Heart left ventricle (tissue), 16 donors: ENCODE measurements around the gene TBC1D12. TPM values are rescaled to one million over a fixed set of nuclear protein-coding genes. Genes with fewer than 3 reads are reported as not detected.
"Not testable (repeated sequence)": the region's sequence is repeated elsewhere in the genome, so short reads cannot be mapped to it uniquely, and the experiment has no call there.

Source experiments
- ATAC-seq, 4 donors: fragments of 200-7000 bp; cut with Tn5 transposase; one replicate each; pipeline ENCODE4 v1.9.1; 2020 to 2022; ENCODE audit warnings: moderate library complexity in 4 of 4, mild to moderate bottlenecking in 3 of 4, moderate number of reproducible peaks in 1 of 4
- DNase-seq, 5 donors: peaks; one replicate each; pipeline ENCODE4 v3.0.0-alpha.2; 2020
- H3K27ac ChIP-seq, 12 donors: fragments of 200-600 bp; sonication (generic) in 4 of 12; one replicate each; pipeline versions ENCODE4 v1.5.0 to v1.8.0; 2016 to 2022; ENCODE audit warnings: mild to moderate bottlenecking in 2 of 12
- H3K27me3 ChIP-seq, 9 donors: fragments of 200-600 bp; sonication (generic) in 2 of 9; one replicate each; pipeline versions ENCODE4 v1.5.1 to v1.8.0; 2016 to 2022; ENCODE audit warnings: mild to moderate bottlenecking in 3 of 9
- H3K36me3 ChIP-seq, 9 donors: fragments of 200-600 bp; sonication (generic) in 2 of 9; one replicate each; pipeline versions ENCODE4 v1.5.0 to v1.8.0; 2018 to 2022; ENCODE audit warnings: mild to moderate bottlenecking in 2 of 9
- H3K4me1 ChIP-seq, 12 donors: fragments of 200-600 bp; sonication (generic) in 4 of 12; one replicate each; pipeline versions ENCODE4 v1.5.0 to v1.8.0; 2016 to 2022; ENCODE audit warnings: mild to moderate bottlenecking in 3 of 12
- H3K4me3 ChIP-seq, 12 donors: fragments of 200-600 bp; sonication (generic) in 4 of 12; one replicate each; pipeline versions ENCODE4 v1.5.0 to v1.8.0; 2017 to 2022; ENCODE audit warnings: mild to moderate bottlenecking in 9 of 12, moderate library complexity in 4 of 12
- H3K9me3 ChIP-seq, 12 donors: fragments of 200-600 bp; sonication (generic) in 4 of 12; one replicate each; pipeline versions ENCODE4 v1.5.0 to v1.8.0; 2016 to 2022; ENCODE audit warnings: mild to moderate bottlenecking in 1 of 12
- CTCF ChIP-seq, 12 donors: fragments of 200-600 bp; sonication (generic) in 4 of 12; IDR thresholded peaks; one replicate each; pipeline versions ENCODE4 v1.5.0 to v1.8.0; 2018 to 2022; ENCODE audit warnings: antibody characterized with exemption in 12 of 12, mild to moderate bottlenecking in 5 of 12
- POLR2A ChIP-seq, 2 donors: fragments of 450-650 bp; IDR thresholded peaks; one replicate each; pipeline ENCODE4 v1.6.1; 2017; ENCODE audit warnings: antibody characterized with exemption in 2 of 2, mild to moderate bottlenecking in 2 of 2, moderate library complexity in 2 of 2
- WGBS, 4 donors: extraction: QIAGEN DNeasy Blood & Tissue Kit in 2 of 4; methylation state at CpG; one replicate each; pipeline versions ENCODE4 v1.1.5 to v1.1.7; 2013 to 2018; 5-methylcytosine and 5-hydroxymethylcytosine counted together
- intact Hi-C, 10 donors: fragments of 100-400 bp; cut with DNase I; formaldehyde crosslinking; loops; one replicate each; pipeline versions ENCODE4 v1.11.1 to v1.14.2; 2022
- polyA plus RNA-seq, 2 donors: library from polyadenylated mRNA; stranded (reverse); fragments of 200-250 nt; gene quantifications; one replicate each; pipeline ENCODE4 v1.2.3, GENCODE V29; 2013
- total RNA-seq, 9 donors: library from RNA; depleted of rRNA in 2 of 9; stranded (reverse); fragments of >200 nt in 2 of 9; fragmentation: NEBNext Ultra II Directional in 3 of 9; extraction: Animal tissue kit (Norgen Biotek cat#: 25700) in 3 of 9; gene quantifications; one replicate each; pipeline versions ENCODE4 v1.1.0 to v1.2.4, GENCODE V29; 2016 to 2023
- donor health status: ischemic (EF 13 %, LVEDD 7.1; RV severe dilation, severe dysfunction).
- donor health status: healthy with polysubstance abuse.
- donor health status: DM: no; HTN: yes; CAD: no.
- donor health status: DM: no; HTN: no; CAD: no.
- donor health status: ischemic (EF 25% LVEDD 6.9; RV normal size, moderate dysfunction).
- donor health status: ischemic (EF 25% LVEDD 5.7; RV mildly dilated, moderate dysfunction).
- donor health status: healthy.
- donor health status: DM: yes; HTN: yes; CAD: no.
- donor health status: ischemic (EF 35%, LVEDD 5.7; RV mildly dilated, moderate dysfunction).
- donor health status: nonischemic (EF 11% LVEDD 7.7; RV severe dilation, severe dysfunction).
- donor health status: DM: yes; HTN: yes; CAD: no.
- donor health status: PGD.
- donor health status: ischemic (EF 29% LVEDD 5.4; RV normal size, mild dysfunction).
- donor health status: nonischemic (EF 23%, LVEDD 6.1; RV moderate dilation, normal function).

The TBC1D12 gene
- total and polyA plus RNA-seq, 11 donors: 3.5 to 9.6 (median 5.2) TPM

- DNase-seq (no peak), ATAC-seq (no peak)
- Histone ChIP-seq H3K27me3 (peaks cover 0 to 11% (median 0%) of the 10 kb centered on the region in 9 donors), H3K4me1 (no peaks in the 10 kb centered on the region), H3K27ac (no peak overlapping the region), H3K4me3 (no peak overlapping the region), H3K9me3 (no peaks in the 10 kb centered on the region), H3K36me3 (no peaks in the 10 kb centered on the region)
- TF ChIP-seq CTCF (IDR thresholded peaks at IDR 0.05) (no peak), POLR2A (IDR thresholded peaks at IDR 0.05) (no peak)
- WGBS, 4 donors: 91 to 95% (median 95%) methylated on average over 1 of the region's 1 CpG
- intact Hi-C loops: no loop called here
Observed at GRCh38 chr10:94375374-94375773, 27.0 kb upstream of the TBC1D12 start.

GRCh38 chr10:94376865-94377264 is 25.5 kb upstream of the TBC1D12 start:
- H3K9me3 ChIP-seq: no peaks in the 10 kb centered on the region
- H3K36me3 ChIP-seq: no peaks in the 10 kb centered on the region
- WGBS, 4 donors: 56 to 65% (median 61%) methylated on average over 2 of the region's 2 CpGs
- no peak overlapping the region for H3K4me3 ChIP-seq
- no peak overlapping the region for H3K27ac ChIP-seq
- intact Hi-C loops: no loop called here
- TF ChIP-seq CTCF (IDR thresholded peaks at IDR 0.05) (no peak), POLR2A (IDR thresholded peaks at IDR 0.05) (no peak)
- H3K4me1 ChIP-seq: no peaks in the 10 kb centered on the region
- H3K27me3 ChIP-seq: peaks cover 0 to 11% (median 0%) of the 10 kb centered on the region in 9 donors
- DNase-seq (no peak), ATAC-seq (no peak)

- H3K4me1 ChIP-seq: no peaks in the 10 kb centered on the region
- no peaks in the 10 kb centered on the region for H3K27me3 ChIP-seq
- H3K36me3 ChIP-seq: no peaks in the 10 kb centered on the region
- TF ChIP-seq POLR2A (IDR thresholded peaks at IDR 0.05): no peak
- TF ChIP-seq CTCF (IDR thresholded peaks at IDR 0.05): no peak
- DNase-seq (no peak), ATAC-seq (no peak)
- intact Hi-C loops: no loop called here
- H3K4me3 ChIP-seq: no peak overlapping the region
- WGBS, 4 donors: 84 to 91% (median 90%) methylated on average over 2 of the region's 2 CpGs
- H3K9me3 ChIP-seq: no peaks in the 10 kb centered on the region
- no peak overlapping the region for H3K27ac ChIP-seq
Observed at GRCh38 chr10:94383530-94383929, 18.8 kb upstream of the TBC1D12 start.

- intact Hi-C loops, ATAC-seq, H3K36me3 ChIP-seq, H3K27ac ChIP-seq, DNase-seq, H3K9me3 ChIP-seq, H3K4me3 ChIP-seq, H3K4me1 ChIP-seq, H3K27me3 ChIP-seq: not testable (repeated sequence)
- 90 to 93% (median 90%) methylated on average over 3 of the region's 3 CpGs for WGBS, 4 donors
Observed at GRCh38 chr10:94385733-94386132, 16.6 kb upstream of the TBC1D12 start.

GRCh38 chr10:94392117-94392516 is 10.2 kb upstream of the TBC1D12 start:
- H3K27ac ChIP-seq, H3K27me3 ChIP-seq, DNase-seq, H3K36me3 ChIP-seq, H3K4me1 ChIP-seq, H3K9me3 ChIP-seq, H3K4me3 ChIP-seq, ATAC-seq, intact Hi-C loops: not testable (repeated sequence)
- 84 to 88% (median 86%) methylated on average over 9 of the region's 9 CpGs for WGBS, 4 donors
